GM06990 (cell line): Measurements from ENCODE around the gene MR1.
A peak's percentile ranks its signal among the peaks of the same experiment; 100 is the strongest.

ENCODE experiments used
- DNase-seq: peaks from one replicate; pipeline ENCODE4 v3.0.0-alpha.2; 2011; ENCODE audit not compliant: insufficient read length; ENCODE audit errors: extremely low read depth
- H3K27me3 ChIP-seq: replicated peaks from 2 replicates; pipeline ENCODE4 v1.6.0; 2011; ENCODE audit warnings: low read length; ENCODE audit not compliant: control insufficient read depth, insufficient read depth
- H3K36me3 ChIP-seq: 2 replicates; pipeline ENCODE4 v1.5.1; 2011; ENCODE audit warnings: low read length; ENCODE audit not compliant: control insufficient read depth, insufficient read depth
- H3K4me3 ChIP-seq: replicated peaks from 2 replicates; pipeline ENCODE4 v1.5.1; 2011; ENCODE audit warnings: low read depth, mild to moderate bottlenecking, control low read depth, low read length
- TF ChIP-seq, protein P1 (sequence below): IDR thresholded peaks from 2 replicates; pipeline ENCODE4 v1.5.1; 2011; ENCODE audit warnings: low read length, control low read depth, mild to moderate bottlenecking, inconsistent platforms; ENCODE audit not compliant: insufficient read depth, poor library complexity, severe bottlenecking

MR1 gene

DNA sequence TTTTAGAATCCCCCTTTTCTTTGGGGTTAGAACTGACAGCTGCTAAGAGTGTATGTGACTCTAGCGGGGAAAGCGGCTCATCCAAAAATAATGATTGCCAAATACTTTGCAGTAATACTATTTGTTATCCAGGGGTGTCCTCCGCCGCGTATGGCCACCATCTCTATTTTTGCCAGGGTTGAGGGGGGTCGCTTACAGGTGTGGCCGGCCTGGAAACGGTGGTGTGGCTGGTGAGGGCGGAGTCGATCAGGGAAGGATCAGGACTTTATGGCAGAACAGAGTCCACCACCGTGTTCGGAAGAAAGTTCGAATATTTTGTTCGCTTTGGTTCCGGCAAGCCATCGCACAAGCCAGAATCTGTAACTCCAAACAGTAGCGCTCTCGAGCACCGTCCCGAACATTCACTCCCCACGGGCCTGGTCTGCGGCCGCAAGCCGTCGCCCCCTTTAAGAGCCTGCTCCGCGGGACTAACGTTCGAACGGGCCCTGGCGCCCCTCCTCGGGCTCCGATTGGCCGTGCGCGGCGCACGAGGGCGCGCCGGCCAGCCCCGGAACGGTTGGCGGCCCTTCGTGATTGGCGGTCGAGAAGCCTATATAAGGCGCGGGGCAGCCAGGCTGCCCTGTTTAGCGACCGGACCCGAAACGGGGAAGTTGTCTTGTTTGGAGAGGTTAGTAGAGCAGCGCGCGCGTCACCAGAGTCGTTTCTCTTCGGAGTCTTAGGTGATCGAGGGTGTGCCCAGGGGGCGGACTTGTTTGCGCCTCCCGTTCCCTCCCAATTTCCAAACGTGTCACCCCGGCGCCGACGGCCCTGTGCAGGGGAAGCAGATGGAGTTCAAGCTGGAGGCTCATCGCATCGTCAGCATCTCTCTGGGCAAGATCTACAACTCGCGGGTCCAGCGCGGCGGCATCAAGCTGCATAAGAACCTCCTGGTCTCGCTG, 54.6 kb downstream of the MR1 start, which contains the start of gene IER5:
IER5 (plus strand) TSS at position 622 of the 938 bp plus-strand sequence; CDS start at position 825, 203 bp downstream.
- TF ChIP-seq, protein P1, sequence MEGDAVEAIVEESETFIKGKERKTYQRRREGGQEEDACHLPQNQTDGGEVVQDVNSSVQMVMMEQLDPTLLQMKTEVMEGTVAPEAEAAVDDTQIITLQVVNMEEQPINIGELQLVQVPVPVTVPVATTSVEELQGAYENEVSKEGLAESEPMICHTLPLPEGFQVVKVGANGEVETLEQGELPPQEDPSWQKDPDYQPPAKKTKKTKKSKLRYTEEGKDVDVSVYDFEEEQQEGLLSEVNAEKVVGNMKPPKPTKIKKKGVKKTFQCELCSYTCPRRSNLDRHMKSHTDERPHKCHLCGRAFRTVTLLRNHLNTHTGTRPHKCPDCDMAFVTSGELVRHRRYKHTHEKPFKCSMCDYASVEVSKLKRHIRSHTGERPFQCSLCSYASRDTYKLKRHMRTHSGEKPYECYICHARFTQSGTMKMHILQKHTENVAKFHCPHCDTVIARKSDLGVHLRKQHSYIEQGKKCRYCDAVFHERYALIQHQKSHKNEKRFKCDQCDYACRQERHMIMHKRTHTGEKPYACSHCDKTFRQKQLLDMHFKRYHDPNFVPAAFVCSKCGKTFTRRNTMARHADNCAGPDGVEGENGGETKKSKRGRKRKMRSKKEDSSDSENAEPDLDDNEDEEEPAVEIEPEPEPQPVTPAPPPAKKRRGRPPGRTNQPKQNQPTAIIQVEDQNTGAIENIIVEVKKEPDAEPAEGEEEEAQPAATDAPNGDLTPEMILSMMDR, result no peak
- DNase-seq, result peak; percentile 99

GRCh38 chr1:181089017-181089675, 55.4 kb downstream of the MR1 start:
- Histone ChIP-seq H3K27me3 (no peaks in the 10 kb centered on the region), H3K36me3 (peaks cover 12% of the 10 kb centered on the region), H3K4me3 (peak overlapping the region; percentile 95)
- DNase-seq, result no peak
- TF ChIP-seq, protein P1, result no peak

More for the DNA sequence above, 54.6 kb downstream of the MR1 start, which contains the start of gene IER5:
- no peaks in the 10 kb centered on the region for H3K27me3 ChIP-seq
- peaks cover 12% of the 10 kb centered on the region for H3K36me3 ChIP-seq
- H3K4me3 ChIP-seq, result peak within 1 kb of the TSS; percentile 95

GRCh38 chr1:181089676-181090544, 56.1 kb downstream of the MR1 start:
- TF ChIP-seq, protein P1, result no peak
- Histone ChIP-seq H3K27me3 (no peaks in the 10 kb centered on the region), H3K4me3 (peak overlapping the region; percentile 95), H3K36me3 (peaks cover 15% of the 10 kb centered on the region)
- DNase-seq, result peak; percentile 77

GRCh38 chr1:181090641-181091126, 56.9 kb downstream of the MR1 start:
- Histone ChIP-seq H3K36me3 (peaks cover 15% of the 10 kb centered on the region), H3K4me3 (peak overlapping the region; percentile 95), H3K27me3 (no peaks in the 10 kb centered on the region)
- TF ChIP-seq, protein P1, result no peak
- no peak for DNase-seq

- peaks cover 16% of the 10 kb centered on the region for H3K36me3 ChIP-seq
- H3K4me3 ChIP-seq, result peak overlapping the region; percentile 95
- TF ChIP-seq, protein P1, result no peak
- no peaks in the 10 kb centered on the region for H3K27me3 ChIP-seq
- no peak for DNase-seq
Observed at GRCh38 chr1:181091309-181092040, 57.7 kb downstream of the MR1 start.
